Keratinocyte (primary cell): ENCODE data around the gene PHF14.
"Not testable (repeated sequence)": the region's sequence is repeated elsewhere in the genome, so short reads cannot be mapped to it uniquely, and the experiment has no call there.

ENCODE experiments used
- CTCF ChIP-seq, 3 experiments: IDR thresholded peaks in 1 of 3; conservative IDR thresholded peaks in 1 of 3; optimal IDR thresholded peaks in 1 of 3; 2 replicates in 2 of 3; 3 replicates in 1 of 3; pipeline versions ENCODE3 to v1.5.1; 2011; ENCODE audit warnings: low read length in 3 of 3, mild to moderate bottlenecking in 3 of 3, moderate library complexity in 2 of 3, control low read depth in 1 of 3, inconsistent platforms in 1 of 3; ENCODE audit not compliant: insufficient read depth in 2 of 3; ENCODE audit errors: extremely low read depth in 1 of 3
- EZH2 ChIP-seq: IDR thresholded peaks from one replicate; pipeline ENCODE4 v1.6.1; 2012; ENCODE audit warnings: inconsistent platforms, mild to moderate bottlenecking, low read length, moderate library complexity

DNA sequence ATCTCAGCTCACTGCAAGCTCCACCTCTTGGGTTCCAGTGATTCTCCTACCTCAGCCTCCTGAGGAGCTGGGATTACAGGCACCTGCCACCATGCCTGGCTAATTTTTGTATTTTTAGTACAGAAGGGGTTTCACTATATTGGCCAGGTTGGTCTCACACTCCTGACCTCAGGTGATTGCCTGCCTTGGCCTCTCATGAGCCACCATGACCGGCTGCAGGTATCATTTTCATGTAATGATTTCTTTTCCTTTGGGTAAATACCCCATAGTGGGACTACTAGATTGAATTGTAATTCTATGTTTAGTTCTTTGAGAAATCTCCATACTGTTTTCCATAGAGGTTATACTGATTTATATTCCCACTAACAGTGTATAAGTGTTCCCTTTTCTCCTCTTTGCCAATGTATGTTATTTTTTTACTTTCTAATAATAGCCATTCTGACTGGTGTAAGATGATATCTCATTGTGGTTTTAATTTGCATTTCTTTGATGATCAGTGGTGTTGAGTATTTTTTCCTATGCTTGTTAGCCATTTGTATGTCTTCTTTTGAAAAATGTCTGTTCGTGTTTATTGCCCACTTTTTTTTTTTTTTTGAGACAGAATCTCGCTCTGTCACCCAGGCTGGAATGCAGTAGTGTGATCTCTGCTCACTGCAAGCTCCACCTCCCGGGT is 20.5 kb upstream of the PHF14 start:
- TF ChIP-seq EZH2; CTCF (optimal IDR thresholded peaks at IDR 0.05 in 1 of 3, IDR thresholded peaks at IDR 0.05 in 1 of 3, conservative IDR thresholded peaks at IDR 0.05 in 1 of 3; ENCODE audit: extremely low read depth in 1 of 3, insufficient read depth in 2 of 3, low read length in 3 of 3): not testable (repeated sequence)
